ENCODE data around the gene BORCS5. TPM values are rescaled to one million over a fixed set of nuclear protein-coding genes. Genes with fewer than 3 reads are reported as not detected.

The BORCS5 gene
- polyA plus RNA-seq, 2 of the 4 experiments (the other 2 are of a cell fraction) = 5.1 to 10.2 TPM

DNA sequence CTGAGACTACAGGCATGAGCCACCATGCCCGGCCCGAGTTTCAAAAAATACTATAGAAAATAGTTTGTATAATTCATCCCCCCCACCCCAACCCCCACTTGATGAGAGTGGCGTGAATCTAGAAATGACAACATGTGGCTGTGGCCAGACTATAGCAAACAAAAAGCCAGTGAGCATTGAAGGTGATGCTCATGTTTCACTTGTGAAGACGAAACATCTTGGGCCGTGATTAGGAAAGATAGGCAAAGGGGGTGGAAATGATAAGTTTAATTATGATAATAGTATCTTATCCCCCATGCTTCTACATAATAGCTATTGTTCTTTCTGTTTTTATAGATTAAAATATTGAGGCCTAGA is 8.5 kb downstream of the BORCS5 start:
- CTCF ChIA-PET = interaction anchor here (0.6 to 0.9 kb wide), 3 partner anchors 12 to 340 kb away, joined by 3 read pairs; no protein-coding TSS in a partner anchor
- peaks cover 10% of the 10 kb centered on the region for H3K4me1 ChIP-seq
- DNase-seq (ENCODE audit: low read depth in 1 of 2, low spot score in 1 of 2) = no peak
- H3K9me3 ChIP-seq = no peaks in the 10 kb centered on the region
- POLR2A ChIA-PET = interaction anchor here (1.0 kb wide), 1 partner anchor 9 kb away, joined by 4 read pairs; the partner anchor contains the start of gene BORCS5
- TF ChIP-seq HES2 (IDR thresholded peaks at IDR 0.05) (no peak), RNF2 (IDR thresholded peaks at IDR 0.05; ENCODE audit: borderline replicate concordance, low read depth) (no peak)
- H3K4me2 ChIP-seq = no peak overlapping the region
- no peak overlapping the region for H3K4me3 ChIP-seq
- no peak for FAIRE-seq
- ATAC-seq = no peak
- no peak overlapping the region; a peak in 1 of 6 replicates for H3K27ac ChIP-seq
- 93% methylated on average over 5 of the region's 5 CpGs for WGBS (ENCODE audit: missing lambda C conversion rate)

DNA sequence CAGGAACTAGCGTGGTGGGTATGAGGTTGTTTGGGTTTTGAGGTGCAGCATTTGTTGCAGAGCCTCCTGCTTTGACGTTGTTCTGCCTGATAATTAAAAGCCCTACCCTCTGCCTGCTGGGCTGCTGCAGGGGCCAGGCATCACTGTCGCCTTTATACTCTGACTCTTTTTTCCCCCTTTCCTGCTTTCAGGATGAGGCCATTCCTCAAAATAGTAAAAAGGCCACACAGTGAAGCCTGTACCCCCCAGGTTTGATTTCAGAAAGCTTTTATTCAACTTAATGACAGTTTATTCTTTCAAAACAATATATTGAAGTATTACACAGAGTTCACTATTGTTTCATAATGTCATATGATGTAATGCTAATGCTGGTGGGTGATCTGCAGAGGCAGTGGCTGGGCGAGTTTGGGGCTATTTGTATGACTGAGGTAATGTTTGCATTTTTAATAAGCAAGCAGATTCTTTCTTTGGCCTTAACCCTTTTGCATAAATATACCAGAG is 9.1 kb downstream of the BORCS5 start:
- H3K9me3 ChIP-seq = no peaks in the 10 kb centered on the region
- ATAC-seq = no peak
- DNase-seq (ENCODE audit: low read depth in 1 of 2, low spot score in 1 of 2) = no peak

GRCh38 chr12:12366701-12367481 is 10.0 kb downstream of the BORCS5 start:
- no peak overlapping the region; the same call in 2 of the 3 replicates for H3K4me2 ChIP-seq
- ChIA-PET POLR2A (interaction anchor here (0.8 kb wide), 1 partner anchor 10 kb away, joined by 3 read pairs; the partner anchor contains the start of gene BORCS5), CTCF (interaction anchor here (0.8 to 2.6 kb wide), 5 partner anchors 9 to 339 kb away, joined by 3 to 11 read pairs (median 5); partner anchors contain the start of gene BORCS5)
- ATAC-seq (no peak), DNase-seq (ENCODE audit: low read depth in 1 of 2, low spot score in 1 of 2) (no peak), FAIRE-seq (peak; percentile 43)
- TF ChIP-seq POLR2AphosphoS2 (conservative IDR thresholded peaks at IDR 0.05; ENCODE audit: low read length) = no peak
- no peak for TF ChIP-seq HDAC2 (IDR thresholded peaks at IDR 0.05)
- no peak for TF ChIP-seq FOXS1 (CRISPR knock-in tag; IDR thresholded peaks at IDR 0.05)
- TF ChIP-seq RNF2 (IDR thresholded peaks at IDR 0.05; ENCODE audit: borderline replicate concordance, low read depth) = no peak
- TF ChIP-seq, protein P1, sequence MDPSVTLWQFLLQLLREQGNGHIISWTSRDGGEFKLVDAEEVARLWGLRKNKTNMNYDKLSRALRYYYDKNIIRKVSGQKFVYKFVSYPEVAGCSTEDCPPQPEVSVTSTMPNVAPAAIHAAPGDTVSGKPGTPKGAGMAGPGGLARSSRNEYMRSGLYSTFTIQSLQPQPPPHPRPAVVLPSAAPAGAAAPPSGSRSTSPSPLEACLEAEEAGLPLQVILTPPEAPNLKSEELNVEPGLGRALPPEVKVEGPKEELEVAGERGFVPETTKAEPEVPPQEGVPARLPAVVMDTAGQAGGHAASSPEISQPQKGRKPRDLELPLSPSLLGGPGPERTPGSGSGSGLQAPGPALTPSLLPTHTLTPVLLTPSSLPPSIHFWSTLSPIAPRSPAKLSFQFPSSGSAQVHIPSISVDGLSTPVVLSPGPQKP (IDR thresholded peaks at IDR 0.05; ENCODE audit: low read depth, low read length) = no peak
- no peak for TF ChIP-seq HOXB5 (CRISPR knock-in tag; IDR thresholded peaks at IDR 0.05)
- TF ChIP-seq GATA3 (IDR thresholded peaks at IDR 0.05; ENCODE audit: borderline replicate concordance) = no peak
- no peak for TF ChIP-seq JUN (IDR thresholded peaks at IDR 0.05)
- TF ChIP-seq HOXB13 (CRISPR knock-in tag; IDR thresholded peaks at IDR 0.05; ENCODE audit: low read depth) = no peak
- TF ChIP-seq HES2 (IDR thresholded peaks at IDR 0.05) = no peak
- no peak for TF ChIP-seq BHLHE40 (IDR thresholded peaks at IDR 0.05; ENCODE audit: low read depth, low read length)
- TF ChIP-seq SREBF2 (IDR thresholded peaks at IDR 0.05) = no peak
- no peak for TF ChIP-seq SMC3 (IDR thresholded peaks at IDR 0.05)
- no peak for TF ChIP-seq NR3C1 (IDR thresholded peaks at IDR 0.05)
- no peak for TF ChIP-seq POLR2A (IDR thresholded peaks at IDR 0.05; ENCODE audit: low read length)
- TF ChIP-seq MAFK (IDR thresholded peaks at IDR 0.05; ENCODE audit: partially characterized antibody) = no peak
- no peak for TF ChIP-seq FOSL2 (IDR thresholded peaks at IDR 0.05)
- no peak for TF ChIP-seq FOSL2 (CRISPR knock-in tag; IDR thresholded peaks at IDR 0.05)
- TF ChIP-seq ZNF302 (CRISPR knock-in tag; IDR thresholded peaks at IDR 0.05) = no peak
- no peak overlapping the region for H3K27ac ChIP-seq
- WGBS (ENCODE audit: missing lambda C conversion rate) = 89% methylated on average over 4 of the region's 4 CpGs
- peaks cover 10% of the 10 kb centered on the region for H3K4me1 ChIP-seq
- no peak overlapping the region for H3K4me3 ChIP-seq
- no peaks in the 10 kb centered on the region for H3K9me3 ChIP-seq

More for the DNA sequence above, 9.1 kb downstream of the BORCS5 start:
- POLR2A ChIA-PET = interaction anchor here (1.0 kb wide), 1 partner anchor 9 kb away, joined by 4 read pairs; the partner anchor contains the start of gene BORCS5
- CTCF ChIA-PET = interaction anchor here (0.9 to 2.6 kb wide), 3 partner anchors 10 to 340 kb away, joined by 3 to 11 read pairs (median 5); no protein-coding TSS in a partner anchor
- H3K4me1 ChIP-seq = peaks cover 10% of the 10 kb centered on the region
- peak; percentile 43 for FAIRE-seq
- 72% methylated on average over 4 of the region's 4 CpGs for WGBS (ENCODE audit: missing lambda C conversion rate)
- peak overlapping the region; percentile 35 to 41; a peak in 4 of 6 replicates for H3K27ac ChIP-seq
- H3K4me2 ChIP-seq = peak overlapping the region; percentile 26; the same call in 2 of the 3 replicates
- TF ChIP-seq, protein P2, sequence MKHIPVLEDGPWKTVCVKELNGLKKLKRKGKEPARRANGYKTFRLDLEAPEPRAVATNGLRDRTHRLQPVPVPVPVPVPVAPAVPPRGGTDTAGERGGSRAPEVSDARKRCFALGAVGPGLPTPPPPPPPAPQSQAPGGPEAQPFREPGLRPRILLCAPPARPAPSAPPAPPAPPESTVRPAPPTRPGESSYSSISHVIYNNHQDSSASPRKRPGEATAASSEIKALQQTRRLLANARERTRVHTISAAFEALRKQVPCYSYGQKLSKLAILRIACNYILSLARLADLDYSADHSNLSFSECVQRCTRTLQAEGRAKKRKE (CRISPR knock-in tag; IDR thresholded peaks at IDR 0.05; ENCODE audit: low read depth) = no peak
- TF ChIP-seq MYC (IDR thresholded peaks at IDR 0.05; ENCODE audit: borderline replicate concordance, low read length) (no peak), CEBPB (IDR thresholded peaks at IDR 0.05) (0 out of 4 replicates have a peak, but pooled peaks of 1 of the 2 experiments have one; percentile 19)
- no peak overlapping the region for H3K4me3 ChIP-seq
